ENCODE data around the gene EEF1AKMT1.

DNA sequence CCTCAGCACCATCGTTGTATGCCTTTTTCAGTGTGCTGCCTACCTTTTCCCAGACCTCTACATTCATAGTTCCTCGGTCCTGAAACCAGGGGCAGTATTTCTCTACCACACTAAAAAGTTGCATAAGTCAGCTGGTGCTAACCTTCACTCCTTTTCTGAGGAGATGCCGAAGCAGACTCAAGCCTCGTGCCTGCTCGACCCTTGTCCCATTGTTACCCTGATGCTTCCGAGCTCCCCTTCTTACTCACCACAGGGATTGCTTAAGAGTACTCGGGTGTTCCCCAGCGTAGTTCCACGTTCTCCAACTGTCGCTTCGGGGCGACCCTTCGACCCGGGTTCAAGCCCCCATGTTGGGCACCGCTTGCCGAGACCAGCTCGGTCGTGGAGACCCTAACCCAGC, 89.2 kb downstream of the EEF1AKMT1 start:
- TF ChIP-seq POLR2A (IDR thresholded peaks at IDR 0.05): no peak
- TF ChIP-seq CTCF (IDR thresholded peaks at IDR 0.05): no peak

All from uterus (tissue), 2 donors.